ENCODE data around the gene RNASE13.

GRCh38 chr14:21058903-21059302 lies 24.3 kb upstream of the RNASE13 start:
- TF ChIP-seq GATA2 (IDR thresholded peaks at IDR 0.05; ENCODE audit: low read depth, low read length), result no peak
- no peak for TF ChIP-seq GATA3 (IDR thresholded peaks at IDR 0.05; ENCODE audit: low read depth, low read length)

Data from SH-SY5Y (cell line).